ENCODE data around the gene DAP3. TPM values are rescaled to one million over a fixed set of nuclear protein-coding genes. Genes with fewer than 3 reads are reported as not detected.
A peak's percentile ranks its signal among the peaks of the same experiment; 100 is the strongest.
"Not testable (repeated sequence)": the region's sequence is repeated elsewhere in the genome, so short reads cannot be mapped to it uniquely, and the experiment has no call there.

Gene DAP3
- total RNA-seq, 1 experiment from 2014 or later, result 226 TPM

DNA sequence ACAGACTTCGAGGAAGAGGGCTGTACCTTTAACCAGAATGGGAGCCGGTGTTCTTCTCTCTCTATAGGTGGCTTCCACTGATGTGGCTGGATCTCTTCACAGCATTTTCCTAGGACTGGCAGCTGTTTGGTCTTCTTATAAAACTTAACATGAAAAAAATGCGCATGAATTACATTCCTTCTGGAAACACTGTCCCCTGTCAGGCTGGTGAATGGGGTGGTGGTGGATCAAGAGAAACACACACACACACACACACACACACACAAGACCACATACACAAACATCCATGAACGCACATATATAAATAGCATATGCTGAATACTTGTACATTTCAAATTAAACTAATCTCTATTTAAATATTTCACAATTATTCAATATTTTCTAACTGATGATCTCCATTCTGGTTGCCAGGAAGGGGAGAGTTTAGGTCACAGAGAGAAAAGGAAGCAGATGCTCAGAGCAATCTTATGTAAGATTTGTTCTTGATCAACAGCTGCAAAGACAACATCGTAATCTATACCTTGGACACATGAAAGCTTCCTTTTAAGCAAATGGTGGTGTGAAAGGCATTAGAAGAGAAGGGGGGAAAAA, 78.6 kb downstream of the DAP3 start:
- BruUV-seq (replicated peaks); H3K4me3 Mint-ChIP-seq (ENCODE audit: unreplicated experiment); H3K9me3 Mint-ChIP-seq (ENCODE audit: unreplicated experiment); DNase-seq (ENCODE audit: unreplicated experiment); H3K27ac Mint-ChIP-seq (ENCODE audit: low read depth, unreplicated experiment); CTCF ChIA-PET; H3K4me1 Mint-ChIP-seq (ENCODE audit: insufficient read depth, unreplicated experiment); H3K27me3 Mint-ChIP-seq (ENCODE audit: insufficient read depth, unreplicated experiment); intact Hi-C loops (cut with micrococcal nuclease): not testable (repeated sequence)
- POLR2A ChIA-PET, result interaction anchor here (0.7 to 1.2 kb wide), 2 partner anchors 23 to 89 kb away, joined by 3 to 4 read pairs; no protein-coding TSS in a partner anchor
- H3K36me3 Mint-ChIP-seq (ENCODE audit: insufficient read depth, unreplicated experiment), result peaks cover 99% of the 10 kb centered on the region

DNA sequence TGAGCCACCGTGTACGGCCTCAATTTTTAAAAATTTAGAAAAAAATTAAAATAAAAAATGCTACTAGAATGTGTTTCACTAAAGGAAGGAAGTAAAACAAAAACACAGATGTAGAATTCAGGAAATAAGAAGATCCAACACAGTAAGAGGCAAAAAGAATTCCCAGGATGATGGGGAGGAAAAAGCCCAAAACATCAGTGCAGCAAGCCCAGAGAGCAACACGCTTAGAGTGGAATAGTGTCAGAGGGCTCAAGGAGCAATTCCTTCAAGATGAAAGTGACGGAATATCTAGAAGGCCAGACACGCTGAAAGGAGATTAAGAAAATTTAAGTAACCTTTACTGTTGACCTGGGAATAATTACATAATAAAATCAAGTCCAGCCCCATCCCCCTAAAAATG, 80.4 kb downstream of the DAP3 start:
- intact Hi-C loops (cut with micrococcal nuclease), result no loop called here
- Mint-ChIP-seq H3K9me3 (ENCODE audit: unreplicated experiment) (no peaks in the 10 kb centered on the region), H3K27me3 (ENCODE audit: insufficient read depth, unreplicated experiment) (no peaks in the 10 kb centered on the region), H3K4me1 (ENCODE audit: insufficient read depth, unreplicated experiment) (no peaks in the 10 kb centered on the region), H3K27ac (ENCODE audit: low read depth, unreplicated experiment) (no peak overlapping the region), H3K36me3 (ENCODE audit: insufficient read depth, unreplicated experiment) (peaks cover 100% of the 10 kb centered on the region), H3K4me3 (ENCODE audit: unreplicated experiment) (no peak overlapping the region)
- CTCF ChIA-PET, result no interaction called here
- no TSS peak for BruUV-seq (replicated peaks)
- no peak for DNase-seq (ENCODE audit: unreplicated experiment)
- TF ChIP-seq, protein P1, sequence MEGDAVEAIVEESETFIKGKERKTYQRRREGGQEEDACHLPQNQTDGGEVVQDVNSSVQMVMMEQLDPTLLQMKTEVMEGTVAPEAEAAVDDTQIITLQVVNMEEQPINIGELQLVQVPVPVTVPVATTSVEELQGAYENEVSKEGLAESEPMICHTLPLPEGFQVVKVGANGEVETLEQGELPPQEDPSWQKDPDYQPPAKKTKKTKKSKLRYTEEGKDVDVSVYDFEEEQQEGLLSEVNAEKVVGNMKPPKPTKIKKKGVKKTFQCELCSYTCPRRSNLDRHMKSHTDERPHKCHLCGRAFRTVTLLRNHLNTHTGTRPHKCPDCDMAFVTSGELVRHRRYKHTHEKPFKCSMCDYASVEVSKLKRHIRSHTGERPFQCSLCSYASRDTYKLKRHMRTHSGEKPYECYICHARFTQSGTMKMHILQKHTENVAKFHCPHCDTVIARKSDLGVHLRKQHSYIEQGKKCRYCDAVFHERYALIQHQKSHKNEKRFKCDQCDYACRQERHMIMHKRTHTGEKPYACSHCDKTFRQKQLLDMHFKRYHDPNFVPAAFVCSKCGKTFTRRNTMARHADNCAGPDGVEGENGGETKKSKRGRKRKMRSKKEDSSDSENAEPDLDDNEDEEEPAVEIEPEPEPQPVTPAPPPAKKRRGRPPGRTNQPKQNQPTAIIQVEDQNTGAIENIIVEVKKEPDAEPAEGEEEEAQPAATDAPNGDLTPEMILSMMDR (IDR thresholded peaks at IDR 0.05; ENCODE audit: unreplicated experiment), result no peak
- POLR2A ChIA-PET, result no interaction called here

DNA sequence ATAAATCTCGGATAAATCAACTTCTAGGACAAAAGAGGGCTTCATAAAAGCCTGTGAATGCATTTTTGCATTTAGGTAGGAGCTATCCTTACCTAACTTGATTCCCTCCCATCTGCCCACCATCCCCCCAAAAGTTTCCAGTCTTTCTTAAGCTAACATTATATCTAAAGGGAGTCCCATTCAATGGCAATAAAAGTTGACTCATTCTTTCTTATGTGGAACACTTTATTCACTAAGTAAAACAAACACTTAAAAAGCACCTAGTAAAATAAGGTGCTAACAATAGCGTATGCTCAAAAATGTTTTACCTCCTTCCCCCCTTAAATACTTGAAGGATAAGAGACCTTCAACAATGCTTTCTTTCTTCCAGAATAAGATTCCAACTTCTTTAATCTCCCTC, 84.3 kb downstream of the DAP3 start:
- intact Hi-C loops (cut with micrococcal nuclease), result no loop called here
- Mint-ChIP-seq H3K4me1 (ENCODE audit: insufficient read depth, unreplicated experiment) (peaks cover 10% of the 10 kb centered on the region), H3K27me3 (ENCODE audit: insufficient read depth, unreplicated experiment) (no peaks in the 10 kb centered on the region), H3K36me3 (ENCODE audit: insufficient read depth, unreplicated experiment) (peaks cover 100% of the 10 kb centered on the region), H3K4me3 (ENCODE audit: unreplicated experiment) (no peak overlapping the region), H3K27ac (ENCODE audit: low read depth, unreplicated experiment) (peak overlapping the region; percentile 57), H3K9me3 (ENCODE audit: unreplicated experiment) (no peaks in the 10 kb centered on the region)
- no TSS peak for BruUV-seq (replicated peaks)
- TF ChIP-seq, protein P1 (IDR thresholded peaks at IDR 0.05; ENCODE audit: unreplicated experiment), result no peak
- CTCF ChIA-PET, result interaction anchor here (0.7 kb wide), 1 partner anchor 1363 kb away, joined by 3 read pairs; no protein-coding TSS in a partner anchor
- DNase-seq (ENCODE audit: unreplicated experiment), result no peak
- POLR2A ChIA-PET, result no interaction called here

DNA sequence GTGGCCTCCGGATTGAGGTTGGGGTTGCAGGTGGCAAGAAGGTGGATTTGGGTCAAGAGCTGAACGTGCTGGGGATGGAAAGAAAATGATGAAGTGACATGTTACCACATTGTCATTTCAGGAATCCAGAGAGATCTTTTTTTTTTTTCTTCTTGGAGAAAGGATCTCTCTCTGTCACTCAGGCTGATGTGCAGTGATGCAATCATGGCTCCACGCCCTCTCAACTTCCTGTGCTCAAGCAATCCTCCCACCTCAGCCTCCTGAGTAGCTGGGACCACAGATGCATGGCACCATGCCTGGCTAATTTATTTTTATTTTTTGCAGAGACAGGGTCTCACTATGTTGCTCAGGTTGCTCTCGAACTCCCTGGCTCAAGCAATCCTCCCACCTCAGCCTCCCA, 87.5 kb downstream of the DAP3 start:
- no TSS peak for BruUV-seq (replicated peaks)
- ChIA-PET CTCF (interaction anchor here (0.7 to 2.1 kb wide), 3 partner anchors 10 to 31 kb away, joined by 3 to 9 read pairs (median 3); no protein-coding TSS in a partner anchor), POLR2A (interaction anchor here (0.7 kb wide), 1 partner anchor 129 kb away, joined by 3 read pairs; no protein-coding TSS in a partner anchor)
- Mint-ChIP-seq H3K27ac (ENCODE audit: low read depth, unreplicated experiment) (no peak overlapping the region), H3K27me3 (ENCODE audit: insufficient read depth, unreplicated experiment) (no peaks in the 10 kb centered on the region), H3K4me1 (ENCODE audit: insufficient read depth, unreplicated experiment) (peaks cover 10% of the 10 kb centered on the region), H3K9me3 (ENCODE audit: unreplicated experiment) (no peaks in the 10 kb centered on the region), H3K4me3 (ENCODE audit: unreplicated experiment) (no peak overlapping the region), H3K36me3 (ENCODE audit: insufficient read depth, unreplicated experiment) (peaks cover 89% of the 10 kb centered on the region)
- peak; percentile 56 for DNase-seq (ENCODE audit: unreplicated experiment)
- intact Hi-C loops (cut with micrococcal nuclease), result no loop called here
- TF ChIP-seq, protein P1 (IDR thresholded peaks at IDR 0.05; ENCODE audit: unreplicated experiment), result no peak

All from MCF 10A (cell line).